Measurements from ENCODE around the gene HDAC4.

Gene HDAC4

DNA sequence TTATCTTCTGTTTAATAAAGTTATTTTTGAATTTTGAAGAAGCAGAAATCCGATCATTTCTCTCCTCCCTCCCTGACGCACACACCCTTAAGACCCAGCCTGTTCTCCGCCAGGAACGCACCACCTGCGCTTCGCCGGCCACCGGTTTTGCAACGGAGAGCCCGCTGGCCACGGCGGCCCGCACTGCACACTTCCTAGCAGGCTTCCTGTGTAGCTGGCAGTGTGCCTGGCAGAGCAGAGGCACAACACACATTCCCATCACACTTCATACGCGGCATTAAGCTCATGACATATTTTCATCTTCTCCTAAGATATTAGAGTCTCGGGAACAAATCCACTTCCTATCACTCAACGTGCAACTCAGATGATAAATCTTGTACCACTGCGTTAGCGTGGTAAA is 148.0 kb downstream of the HDAC4 start:
- Histone ChIP-seq H2AFZ (ENCODE audit: low read length) (no peak overlapping the region), H3K79me2 (ENCODE audit: low read length) (peaks cover 80% of the 10 kb centered on the region), H3K4me2 (ENCODE audit: low read depth, low read length) (peak overlapping the region; percentile 77), H3K27me3 (replicated peaks; ENCODE audit: insufficient read depth, low read length) (no peaks in the 10 kb centered on the region), H3K4me1 (ENCODE audit: low read length) (peaks cover 17% of the 10 kb centered on the region), H3F3A (ENCODE audit: insufficient read depth, low read length) (peaks cover 7% of the 10 kb centered on the region; the same call in 1 of the 2 replicates), H3K9me3 (replicated peaks; ENCODE audit: insufficient read depth, low read length) (no peaks in the 10 kb centered on the region), H3K36me3 (replicated peaks; ENCODE audit: insufficient read depth, low read length) (no peaks in the 10 kb centered on the region), H3K4me3 (ENCODE audit: low read length) (peak overlapping the region; percentile 25), H4K20me1 (ENCODE audit: insufficient read depth, low read length) (no peaks in the 10 kb centered on the region), H3K27ac (ENCODE audit: low read length) (peak overlapping the region; percentile 49; the same call in 1 of the 2 replicates), H3K9me2 (replicated peaks; ENCODE audit: insufficient read depth, low read length) (no peaks in the 10 kb centered on the region), H3K9ac (ENCODE audit: low read length) (peak overlapping the region; percentile 25; the same call in 1 of the 2 replicates)
- TF ChIP-seq EZH2phosphoT487 (IDR thresholded peaks at IDR 0.05; ENCODE audit: low read length) (no peak), EZH2 (optimal IDR thresholded peaks at IDR 0.05; ENCODE audit: low read depth, low read length) (no peak)
- TF ChIP-seq, protein P1, sequence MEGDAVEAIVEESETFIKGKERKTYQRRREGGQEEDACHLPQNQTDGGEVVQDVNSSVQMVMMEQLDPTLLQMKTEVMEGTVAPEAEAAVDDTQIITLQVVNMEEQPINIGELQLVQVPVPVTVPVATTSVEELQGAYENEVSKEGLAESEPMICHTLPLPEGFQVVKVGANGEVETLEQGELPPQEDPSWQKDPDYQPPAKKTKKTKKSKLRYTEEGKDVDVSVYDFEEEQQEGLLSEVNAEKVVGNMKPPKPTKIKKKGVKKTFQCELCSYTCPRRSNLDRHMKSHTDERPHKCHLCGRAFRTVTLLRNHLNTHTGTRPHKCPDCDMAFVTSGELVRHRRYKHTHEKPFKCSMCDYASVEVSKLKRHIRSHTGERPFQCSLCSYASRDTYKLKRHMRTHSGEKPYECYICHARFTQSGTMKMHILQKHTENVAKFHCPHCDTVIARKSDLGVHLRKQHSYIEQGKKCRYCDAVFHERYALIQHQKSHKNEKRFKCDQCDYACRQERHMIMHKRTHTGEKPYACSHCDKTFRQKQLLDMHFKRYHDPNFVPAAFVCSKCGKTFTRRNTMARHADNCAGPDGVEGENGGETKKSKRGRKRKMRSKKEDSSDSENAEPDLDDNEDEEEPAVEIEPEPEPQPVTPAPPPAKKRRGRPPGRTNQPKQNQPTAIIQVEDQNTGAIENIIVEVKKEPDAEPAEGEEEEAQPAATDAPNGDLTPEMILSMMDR (IDR thresholded peaks at IDR 0.05; ENCODE audit: low read length): no peak
- no peak for DNase-seq

DNA sequence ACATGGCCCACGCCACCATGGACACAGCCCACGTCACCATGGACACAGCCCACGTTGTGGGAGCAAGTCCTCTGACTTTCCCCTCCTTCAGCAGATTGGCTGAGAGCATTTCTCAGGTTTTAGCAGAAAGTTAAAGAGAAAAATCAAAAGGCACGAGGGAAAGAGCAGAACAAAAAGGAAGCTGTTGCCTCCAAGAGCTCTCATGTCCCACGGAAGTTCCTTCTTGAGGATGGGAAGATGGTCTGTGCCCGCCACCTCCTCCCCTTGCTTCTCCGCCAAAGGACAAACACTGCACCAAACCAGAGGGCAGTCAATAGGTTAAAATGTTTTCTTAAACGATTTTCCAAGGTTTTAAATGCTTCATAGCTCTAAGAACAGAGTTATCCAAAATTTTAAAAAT is 148.4 kb downstream of the HDAC4 start:
- H3F3A ChIP-seq (ENCODE audit: insufficient read depth, low read length): peaks cover 7% of the 10 kb centered on the region; the same call in 1 of the 2 replicates
- no peak overlapping the region; the same call in 1 of the 2 replicates for H3K4me3 ChIP-seq (ENCODE audit: low read length)
- no peaks in the 10 kb centered on the region for H4K20me1 ChIP-seq (ENCODE audit: insufficient read depth, low read length)
- TF ChIP-seq EZH2 (optimal IDR thresholded peaks at IDR 0.05; ENCODE audit: low read depth, low read length) (no peak), EZH2phosphoT487 (IDR thresholded peaks at IDR 0.05; ENCODE audit: low read length) (no peak)
- TF ChIP-seq, protein P1 (IDR thresholded peaks at IDR 0.05; ENCODE audit: low read length): no peak
- H3K27ac ChIP-seq (ENCODE audit: low read length): peak overlapping the region; percentile 49; the same call in 1 of the 2 replicates
- H2AFZ ChIP-seq (ENCODE audit: low read length): no peak overlapping the region
- peaks cover 78% of the 10 kb centered on the region for H3K79me2 ChIP-seq (ENCODE audit: low read length)
- H3K36me3 ChIP-seq (replicated peaks; ENCODE audit: insufficient read depth, low read length): no peaks in the 10 kb centered on the region
- H3K27me3 ChIP-seq (replicated peaks; ENCODE audit: insufficient read depth, low read length): no peaks in the 10 kb centered on the region
- H3K9ac ChIP-seq (ENCODE audit: low read length): no peak overlapping the region
- H3K4me1 ChIP-seq (ENCODE audit: low read length): peaks cover 17% of the 10 kb centered on the region
- no peaks in the 10 kb centered on the region for H3K9me2 ChIP-seq (replicated peaks; ENCODE audit: insufficient read depth, low read length)
- no peak for DNase-seq
- no peaks in the 10 kb centered on the region for H3K9me3 ChIP-seq (replicated peaks; ENCODE audit: insufficient read depth, low read length)
- H3K4me2 ChIP-seq (ENCODE audit: low read depth, low read length): peak overlapping the region; percentile 77

DNA sequence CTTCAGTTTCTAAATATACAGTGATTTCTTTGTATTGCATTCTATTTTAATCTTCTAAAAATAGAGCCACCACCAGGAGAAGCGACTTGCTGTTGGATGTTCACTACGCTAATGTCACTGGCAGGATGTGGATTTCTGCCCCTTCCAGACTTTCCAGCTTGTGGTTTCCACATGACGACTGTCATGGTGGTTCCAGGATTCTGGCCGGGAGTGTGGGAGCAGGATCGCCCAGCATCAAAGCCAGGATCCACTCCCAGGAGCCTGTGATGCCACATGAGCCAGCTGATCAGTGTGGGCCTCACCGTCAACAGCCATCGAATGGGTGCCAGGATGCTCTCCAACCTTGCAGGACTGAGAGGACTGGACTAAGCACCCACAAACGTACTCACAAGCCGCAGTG is 148.8 kb downstream of the HDAC4 start:
- Histone ChIP-seq H4K20me1 (ENCODE audit: insufficient read depth, low read length) (no peaks in the 10 kb centered on the region), H2AFZ (ENCODE audit: low read length) (no peak overlapping the region), H3K4me2 (ENCODE audit: low read depth, low read length) (no peak overlapping the region; the same call in 1 of the 2 replicates), H3K36me3 (replicated peaks; ENCODE audit: insufficient read depth, low read length) (no peaks in the 10 kb centered on the region), H3K27ac (ENCODE audit: low read length) (no peak overlapping the region), H3K9me2 (replicated peaks; ENCODE audit: insufficient read depth, low read length) (no peaks in the 10 kb centered on the region), H3K4me1 (ENCODE audit: low read length) (peaks cover 17% of the 10 kb centered on the region), H3K9me3 (replicated peaks; ENCODE audit: insufficient read depth, low read length) (no peaks in the 10 kb centered on the region), H3F3A (ENCODE audit: insufficient read depth, low read length) (peaks cover 7% of the 10 kb centered on the region; the same call in 1 of the 2 replicates), H3K79me2 (ENCODE audit: low read length) (peaks cover 78% of the 10 kb centered on the region), H3K9ac (ENCODE audit: low read length) (no peak overlapping the region), H3K4me3 (ENCODE audit: low read length) (no peak overlapping the region), H3K27me3 (replicated peaks; ENCODE audit: insufficient read depth, low read length) (no peaks in the 10 kb centered on the region)
- TF ChIP-seq EZH2phosphoT487 (IDR thresholded peaks at IDR 0.05; ENCODE audit: low read length) (no peak), EZH2 (optimal IDR thresholded peaks at IDR 0.05; ENCODE audit: low read depth, low read length) (no peak)
- TF ChIP-seq, protein P1 (IDR thresholded peaks at IDR 0.05; ENCODE audit: low read length): no peak
- no peak for DNase-seq
